Astrocyte (in vitro differentiated cells and primary cell): Measurements from ENCODE around the gene TXLNB. TPM values are rescaled to one million over a fixed set of nuclear protein-coding genes. Genes with fewer than 3 reads are reported as not detected.

Experiments
- DNase-seq: peaks from one replicate; pipeline ENCODE4 v3.0.0-alpha.2; 2010; ENCODE audit warnings: low read depth
- FAIRE-seq: peaks from 2 replicates; lab custom pipeline; 2011; peaks lifted over from hg19 to GRCh38; lab: Jason Lieb, UNC
- H2AFZ ChIP-seq: 2 replicates; pipeline ENCODE4 v1.6.0; 2012; ENCODE audit warnings: low read depth, low read length, inconsistent platforms
- H3K27ac ChIP-seq: 2 replicates; pipeline ENCODE4 v1.5.1; 2011; ENCODE audit warnings: low read depth, low read length, inconsistent platforms
- H3K27me3 ChIP-seq: 2 replicates; pipeline ENCODE4 v1.6.0; 2011; ENCODE audit warnings: low read length, inconsistent platforms; ENCODE audit not compliant: insufficient read depth
- H3K36me3 ChIP-seq: 2 replicates; pipeline ENCODE4 v1.5.1; 2011; ENCODE audit warnings: low read length, inconsistent platforms; ENCODE audit not compliant: insufficient read depth
- H3K4me1 ChIP-seq: 2 replicates; pipeline ENCODE4 v1.5.1; 2011; ENCODE audit warnings: low read length, inconsistent platforms; ENCODE audit not compliant: insufficient read depth
- H3K4me2 ChIP-seq: 2 replicates; pipeline ENCODE4 v1.6.0; 2012; ENCODE audit warnings: low read length, inconsistent platforms
- H3K4me3 ChIP-seq: 2 replicates; pipeline ENCODE4 v1.5.1; 2011; ENCODE audit warnings: low read depth, mild to moderate bottlenecking, low read length, inconsistent platforms; ENCODE audit not compliant: insufficient read depth
- H3K79me2 ChIP-seq: 2 replicates; pipeline ENCODE4 v1.6.0; 2012; ENCODE audit warnings: mild to moderate bottlenecking, low read length, inconsistent platforms; ENCODE audit not compliant: insufficient read depth
- H3K9ac ChIP-seq: 2 replicates; pipeline ENCODE4 v1.6.0; 2012; ENCODE audit warnings: mild to moderate bottlenecking, low read length, inconsistent platforms
- H3K9me3 ChIP-seq: 2 replicates; pipeline ENCODE4 v1.5.1; 2012; ENCODE audit warnings: low read depth, mild to moderate bottlenecking, low read length, inconsistent platforms; ENCODE audit not compliant: insufficient read depth
- H4K20me1 ChIP-seq: 2 replicates; pipeline ENCODE4 v1.6.0; 2012; ENCODE audit warnings: low read length, inconsistent platforms; ENCODE audit not compliant: insufficient read depth
- H3K27ac Mint-ChIP-seq: one replicate; pipeline ENCODE4 v1.8.0; 2021; ENCODE audit warnings: mild to moderate bottlenecking, mixed read lengths; ENCODE audit not compliant: unreplicated experiment
- H3K27me3 Mint-ChIP-seq: one replicate; pipeline ENCODE4 v1.8.0; 2021; ENCODE audit warnings: low read depth, mixed read lengths; ENCODE audit not compliant: unreplicated experiment
- H3K36me3 Mint-ChIP-seq: one replicate; pipeline ENCODE4 v1.8.0; 2021; ENCODE audit warnings: low read depth, mixed read lengths; ENCODE audit not compliant: unreplicated experiment
- H3K4me1 Mint-ChIP-seq: one replicate; pipeline ENCODE4 v1.8.0; 2021; ENCODE audit warnings: low read depth, mixed read lengths; ENCODE audit not compliant: unreplicated experiment
- H3K4me3 Mint-ChIP-seq: one replicate; pipeline ENCODE4 v1.8.0; 2021; ENCODE audit warnings: mild to moderate bottlenecking, moderate library complexity, mixed read lengths; ENCODE audit not compliant: unreplicated experiment
- H3K9me3 Mint-ChIP-seq: one replicate; pipeline ENCODE4 v1.8.0; 2021; ENCODE audit warnings: mild to moderate bottlenecking, mixed read lengths; ENCODE audit not compliant: unreplicated experiment
- EZH2 ChIP-seq: IDR thresholded peaks from 2 replicates; pipeline ENCODE4 v1.6.1; 2012; ENCODE audit warnings: mild to moderate bottlenecking, low read length, inconsistent platforms; ENCODE audit not compliant: insufficient read depth
- total RNA-seq: library from RNA; stranded (reverse); gene quantifications from 2 replicates; pipeline ENCODE4 v1.2.1, GENCODE V29; 2021
- TF ChIP-seq, protein P1 (sequence below): IDR thresholded peaks from 2 replicates; pipeline ENCODE4 v1.5.1; 2011; ENCODE audit warnings: low read depth, mild to moderate bottlenecking, inconsistent platforms, low read length, moderate library complexity; ENCODE audit not compliant: insufficient read depth

TXLNB gene
- total RNA-seq, 1 donor from 2014 or later = 0.57 TPM

DNA sequence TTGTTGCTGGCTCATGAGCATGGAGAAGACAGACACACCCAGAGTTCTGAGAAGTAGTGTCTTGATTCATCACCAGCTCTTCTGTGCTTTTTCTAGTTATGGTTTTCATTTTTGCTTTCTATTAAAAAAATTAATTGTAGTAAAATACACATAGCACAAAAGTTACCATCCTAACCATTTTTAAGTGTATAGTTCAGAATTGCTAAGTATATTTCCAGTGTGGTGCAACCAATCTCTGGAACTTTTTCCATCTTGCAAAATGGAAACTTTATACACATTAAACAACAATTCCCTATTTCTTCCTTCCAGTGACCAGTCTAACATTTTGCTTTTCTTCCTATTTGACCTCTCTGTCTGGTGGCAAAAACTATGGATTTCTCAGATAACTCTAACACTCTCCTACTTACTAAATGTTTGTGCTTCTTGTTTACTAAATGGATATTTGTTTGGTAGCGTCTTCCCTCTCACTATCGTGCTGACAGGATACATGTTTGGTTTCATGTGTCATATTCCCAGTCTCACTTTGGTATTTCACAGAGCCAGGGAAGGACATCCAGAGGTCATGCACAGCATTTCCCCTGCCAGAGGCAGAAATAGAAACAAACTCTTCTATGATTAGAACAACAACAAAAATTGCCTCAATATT lies 40.6 kb downstream of the TXLNB start:
- TF ChIP-seq EZH2 = no peak
- TF ChIP-seq, protein P1, sequence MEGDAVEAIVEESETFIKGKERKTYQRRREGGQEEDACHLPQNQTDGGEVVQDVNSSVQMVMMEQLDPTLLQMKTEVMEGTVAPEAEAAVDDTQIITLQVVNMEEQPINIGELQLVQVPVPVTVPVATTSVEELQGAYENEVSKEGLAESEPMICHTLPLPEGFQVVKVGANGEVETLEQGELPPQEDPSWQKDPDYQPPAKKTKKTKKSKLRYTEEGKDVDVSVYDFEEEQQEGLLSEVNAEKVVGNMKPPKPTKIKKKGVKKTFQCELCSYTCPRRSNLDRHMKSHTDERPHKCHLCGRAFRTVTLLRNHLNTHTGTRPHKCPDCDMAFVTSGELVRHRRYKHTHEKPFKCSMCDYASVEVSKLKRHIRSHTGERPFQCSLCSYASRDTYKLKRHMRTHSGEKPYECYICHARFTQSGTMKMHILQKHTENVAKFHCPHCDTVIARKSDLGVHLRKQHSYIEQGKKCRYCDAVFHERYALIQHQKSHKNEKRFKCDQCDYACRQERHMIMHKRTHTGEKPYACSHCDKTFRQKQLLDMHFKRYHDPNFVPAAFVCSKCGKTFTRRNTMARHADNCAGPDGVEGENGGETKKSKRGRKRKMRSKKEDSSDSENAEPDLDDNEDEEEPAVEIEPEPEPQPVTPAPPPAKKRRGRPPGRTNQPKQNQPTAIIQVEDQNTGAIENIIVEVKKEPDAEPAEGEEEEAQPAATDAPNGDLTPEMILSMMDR = no peak
- H3K4me1 Mint-ChIP-seq = peaks cover 2% of the 10 kb centered on the region
- H3K4me2 ChIP-seq = no peak overlapping the region
- no peak overlapping the region for H3K9ac ChIP-seq
- H2AFZ ChIP-seq = no peak overlapping the region
- no peak overlapping the region for H3K27ac Mint-ChIP-seq
- FAIRE-seq = no peak
- H3K4me1 ChIP-seq = no peaks in the 10 kb centered on the region
- no peak for DNase-seq
- no peaks in the 10 kb centered on the region for H4K20me1 ChIP-seq
- no peaks in the 10 kb centered on the region for H3K9me3 ChIP-seq
- H3K4me3 Mint-ChIP-seq = no peak overlapping the region
- no peaks in the 10 kb centered on the region for H3K36me3 ChIP-seq
- H3K9me3 Mint-ChIP-seq = no peaks in the 10 kb centered on the region
- no peaks in the 10 kb centered on the region for H3K36me3 Mint-ChIP-seq
- no peak overlapping the region for H3K27ac ChIP-seq
- no peaks in the 10 kb centered on the region for H3K27me3 Mint-ChIP-seq
- H3K4me3 ChIP-seq = no peak overlapping the region
- H3K79me2 ChIP-seq = no peaks in the 10 kb centered on the region
- no peaks in the 10 kb centered on the region for H3K27me3 ChIP-seq

DNA sequence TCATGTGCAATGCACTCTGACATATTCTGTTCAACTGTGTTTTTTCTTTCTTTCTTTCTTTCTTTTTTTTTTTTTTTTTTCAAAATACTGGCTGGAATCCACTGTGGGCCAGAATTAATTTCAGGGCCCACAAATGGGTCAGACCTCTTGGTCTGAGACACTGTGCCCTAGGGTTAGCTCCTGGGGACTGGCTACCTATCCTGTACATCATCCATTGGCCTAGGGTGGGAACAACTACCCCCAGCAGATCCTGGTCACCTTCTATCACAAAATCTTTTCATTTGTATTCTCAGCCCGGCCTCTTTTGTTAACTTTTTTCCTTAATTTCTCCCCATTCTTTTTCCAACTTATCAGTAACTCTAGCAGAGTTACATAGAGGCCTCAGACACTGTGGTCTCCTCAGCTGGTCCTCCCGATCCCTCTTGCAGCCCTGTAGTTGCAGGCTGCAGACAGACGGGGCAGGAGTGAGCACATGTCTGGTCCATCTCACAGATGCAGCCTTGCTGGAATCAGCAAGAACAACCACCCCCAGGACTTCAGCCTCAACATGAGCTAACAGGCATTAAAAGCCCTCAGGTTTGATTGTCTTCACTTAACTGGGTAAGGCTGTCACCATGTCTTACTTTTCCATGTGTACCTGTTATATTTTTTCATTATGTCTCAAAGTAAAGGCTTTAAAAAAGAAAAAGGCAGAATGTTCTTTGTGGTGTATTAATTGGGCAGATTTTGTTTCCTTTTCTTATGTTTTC lies 41.3 kb downstream of the TXLNB start:
- Histone ChIP-seq H3K27me3 (no peaks in the 10 kb centered on the region), H3K9me3 (no peaks in the 10 kb centered on the region), H2AFZ (no peak overlapping the region), H3K4me1 (no peaks in the 10 kb centered on the region), H3K4me3 (no peak overlapping the region), H3K79me2 (no peaks in the 10 kb centered on the region), H3K36me3 (no peaks in the 10 kb centered on the region), H3K4me2 (no peak overlapping the region), H3K27ac (no peak overlapping the region), H3K9ac (no peak overlapping the region), H4K20me1 (no peaks in the 10 kb centered on the region)
- no peak for DNase-seq
- no peak for FAIRE-seq
- Mint-ChIP-seq H3K4me3 (no peak overlapping the region), H3K36me3 (no peaks in the 10 kb centered on the region), H3K9me3 (no peaks in the 10 kb centered on the region), H3K27ac (no peak overlapping the region), H3K27me3 (no peaks in the 10 kb centered on the region), H3K4me1 (no peaks in the 10 kb centered on the region)
- no peak for TF ChIP-seq EZH2
- TF ChIP-seq, protein P1 = peak; percentile 54

DNA sequence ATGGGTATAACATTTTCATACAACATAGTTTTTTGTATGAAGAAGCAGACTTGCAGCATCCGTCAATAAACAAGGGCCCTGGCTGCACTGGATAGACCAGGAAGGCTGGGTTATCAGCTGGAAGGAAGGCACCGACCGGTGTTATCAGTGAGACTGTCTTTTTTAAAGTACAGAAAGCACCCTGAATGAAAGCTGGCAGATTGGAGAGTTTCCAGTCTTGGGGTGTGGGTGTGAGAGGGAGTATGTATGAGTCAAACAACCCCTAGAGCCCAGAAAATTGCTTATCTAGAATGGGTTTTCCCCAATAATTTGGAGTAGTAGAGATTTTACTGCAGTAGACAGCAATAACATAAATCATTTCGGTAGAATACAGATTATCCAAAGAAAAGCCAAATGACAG lies 42.4 kb downstream of the TXLNB start:
- no peaks in the 10 kb centered on the region for H3K27me3 ChIP-seq
- no peak for TF ChIP-seq EZH2
- TF ChIP-seq, protein P1 = no peak
- no peaks in the 10 kb centered on the region for H3K36me3 ChIP-seq
- H2AFZ ChIP-seq = no peak overlapping the region
- Mint-ChIP-seq H3K27ac (no peak overlapping the region), H3K36me3 (no peaks in the 10 kb centered on the region), H3K4me3 (no peak overlapping the region), H3K9me3 (no peaks in the 10 kb centered on the region), H3K27me3 (no peaks in the 10 kb centered on the region), H3K4me1 (no peaks in the 10 kb centered on the region)
- no peak overlapping the region for H3K4me2 ChIP-seq
- H3K4me1 ChIP-seq = no peaks in the 10 kb centered on the region
- H4K20me1 ChIP-seq = no peaks in the 10 kb centered on the region
- DNase-seq = no peak
- no peak overlapping the region for H3K9ac ChIP-seq
- no peak overlapping the region for H3K4me3 ChIP-seq
- no peaks in the 10 kb centered on the region for H3K79me2 ChIP-seq
- no peak overlapping the region for H3K27ac ChIP-seq
- H3K9me3 ChIP-seq = no peaks in the 10 kb centered on the region
- no peak for FAIRE-seq
